Spinal cord (tissue), 10 donors: ENCODE results near the gene GNAI3. TPM values are rescaled to one million over a fixed set of nuclear protein-coding genes. Genes with fewer than 3 reads are reported as not detected.

Experiments
- DNase-seq, 6 donors: peaks; one replicate each; pipeline versions ENCODE4 v3.0.0 to v3.0.0-alpha.2; 2013 to 2015; ENCODE audit warnings: low spot score in 6 of 6, low read depth in 4 of 6
- H3K27ac ChIP-seq: one replicate; pipeline ENCODE4 v1.5.1; 2013; ENCODE audit warnings: low read depth, low read length, control low read depth
- H3K27me3 ChIP-seq: one replicate; pipeline ENCODE4 v1.6.1; 2013; ENCODE audit warnings: low read length; ENCODE audit not compliant: control insufficient read depth, insufficient read depth
- H3K36me3 ChIP-seq: one replicate; pipeline ENCODE4 v1.6.1; 2013; ENCODE audit warnings: low read length; ENCODE audit not compliant: control insufficient read depth, insufficient read depth
- H3K4me1 ChIP-seq: one replicate; pipeline ENCODE4 v1.6.1; 2013; ENCODE audit warnings: low read length; ENCODE audit not compliant: control insufficient read depth, insufficient read depth
- H3K4me3 ChIP-seq: one replicate; pipeline ENCODE4 v1.5.1; 2013; ENCODE audit warnings: low read depth, low read length, control low read depth
- H3K9me3 ChIP-seq: one replicate; pipeline ENCODE4 v1.6.1; 2013; ENCODE audit warnings: low read length; ENCODE audit not compliant: control insufficient read depth, insufficient read depth
- WGBS: methylation state at CpG from one replicate; pipeline ENCODE4 v1.1.5; 2013; ENCODE audit warnings: missing lambda C conversion rate; ENCODE audit not compliant: insufficient coverage; 5-methylcytosine and 5-hydroxymethylcytosine counted together
- polyA plus RNA-seq, 2 donors: library from polyadenylated mRNA; unstranded; fragments of 120-200 nt; gene quantifications; one replicate each; pipeline ENCODE4 v1.2.1, GENCODE V29; 2013; ENCODE audit not compliant: insufficient read length in 2 of 2
- total RNA-seq, 2 donors: library from RNA; depleted of rRNA in 1 of 2; stranded (reverse); fragments of 120-200 nt in 1 of 2; fragments of >200 nt in 1 of 2; gene quantifications; one replicate each; pipeline versions ENCODE4 v1.2.3 to v1.2.4, GENCODE V29; 2013 to 2014
- donor health status: healthy.

GNAI3 gene
- total and polyA plus RNA-seq, 4 donors: 8.4 to 13.0 (median 10.0) TPM

- H3K4me1 ChIP-seq: peaks cover 45% of the 10 kb centered on the region
These were observed 78.4 kb downstream of the GNAI3 start for GRCh38 chr1:109626682-109627408.

DNA sequence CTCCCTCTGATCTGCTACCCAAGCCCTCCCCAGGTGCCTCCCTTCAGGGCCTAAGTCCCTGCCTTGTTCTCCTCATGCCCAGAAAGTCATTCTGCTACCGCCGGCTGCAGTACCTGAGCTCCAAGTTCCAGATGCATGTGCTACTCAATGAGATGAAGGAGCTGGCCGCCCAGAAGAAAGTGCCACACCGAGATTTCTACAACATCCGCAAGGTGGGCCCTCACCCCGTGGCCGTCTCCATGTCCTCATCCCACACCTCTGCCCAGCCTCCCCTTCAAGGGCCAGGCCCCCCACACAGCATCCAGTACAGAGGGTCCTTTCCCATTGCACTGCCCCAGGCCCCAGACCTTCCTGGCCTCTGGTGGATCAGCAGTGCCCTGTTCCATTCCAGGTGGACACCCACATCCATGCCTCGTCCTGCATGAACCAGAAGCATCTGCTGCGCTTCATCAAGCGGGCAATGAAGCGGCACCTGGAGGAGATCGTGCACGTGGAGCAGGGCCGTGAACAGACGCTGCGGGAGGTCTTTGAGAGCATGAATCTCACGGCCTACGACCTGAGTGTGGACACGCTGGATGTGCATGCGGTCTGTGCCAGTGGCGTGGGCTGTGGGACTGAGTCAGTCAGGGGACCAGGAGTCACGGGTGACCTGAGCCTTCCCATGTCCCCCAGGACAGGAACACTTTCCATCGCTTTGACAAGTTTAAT is 79.4 kb downstream of the GNAI3 start:
- no peak overlapping the region for H3K4me3 ChIP-seq
- peaks cover 91% of the 10 kb centered on the region for H3K36me3 ChIP-seq
- H3K9me3 ChIP-seq: no peaks in the 10 kb centered on the region
- WGBS: 91% methylated on average over 22 of the region's 23 CpGs
- H3K4me1 ChIP-seq: peaks cover 45% of the 10 kb centered on the region
- H3K27ac ChIP-seq: no peak overlapping the region
- no peak for DNase-seq
- no peaks in the 10 kb centered on the region for H3K27me3 ChIP-seq

More at GRCh38 chr1:109626682-109627408, 78.4 kb downstream of the GNAI3 start:
- Histone ChIP-seq H3K4me3 (no peak overlapping the region), H3K27me3 (no peaks in the 10 kb centered on the region), H3K27ac (no peak overlapping the region), H3K36me3 (peaks cover 82% of the 10 kb centered on the region), H3K9me3 (no peaks in the 10 kb centered on the region)
- no peak for DNase-seq
- 97% methylated on average over 13 of the region's 21 CpGs for WGBS

GRCh38 chr1:109628540-109629321 is 80.3 kb downstream of the GNAI3 start:
- peaks cover 43% of the 10 kb centered on the region for H3K4me1 ChIP-seq
- peaks cover 88% of the 10 kb centered on the region for H3K36me3 ChIP-seq
- no peaks in the 10 kb centered on the region for H3K9me3 ChIP-seq
- no peaks in the 10 kb centered on the region for H3K27me3 ChIP-seq
- no peak overlapping the region for H3K4me3 ChIP-seq
- no peak overlapping the region for H3K27ac ChIP-seq
- no peak for DNase-seq
- 92% methylated on average over 23 of the region's 23 CpGs for WGBS

DNA sequence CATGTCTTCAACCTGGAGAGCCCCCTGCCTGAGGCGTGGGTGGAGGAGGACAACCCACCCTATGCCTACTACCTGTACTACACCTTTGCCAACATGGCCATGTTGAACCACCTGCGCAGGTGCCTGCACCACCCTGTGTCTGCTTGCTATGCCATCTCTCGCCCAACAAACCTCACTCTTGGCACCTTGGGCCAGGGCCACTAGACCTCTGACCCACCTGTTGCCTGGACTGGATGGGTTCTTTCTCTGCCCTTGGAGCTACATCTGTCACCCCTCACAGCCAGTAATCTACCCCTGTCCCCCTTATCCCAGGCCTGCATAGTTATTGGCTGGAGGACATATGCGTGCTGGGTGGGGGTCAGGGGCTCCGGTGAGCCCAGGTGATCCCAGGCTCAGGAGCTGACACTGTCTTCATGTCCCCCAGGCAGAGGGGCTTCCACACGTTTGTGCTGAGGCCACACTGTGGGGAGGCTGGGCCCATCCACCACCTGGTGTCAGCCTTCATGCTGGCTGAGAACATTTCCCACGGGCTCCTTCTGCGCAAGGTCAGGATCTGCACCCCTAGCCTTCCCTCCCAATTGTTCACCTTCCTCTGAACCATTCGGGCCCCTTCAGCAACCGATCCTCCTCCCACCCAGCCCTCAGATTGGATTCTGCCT is 81.1 kb downstream of the GNAI3 start:
- no peaks in the 10 kb centered on the region for H3K9me3 ChIP-seq
- peaks cover 35% of the 10 kb centered on the region for H3K4me1 ChIP-seq
- no peak overlapping the region for H3K4me3 ChIP-seq
- DNase-seq: no peak
- peaks cover 82% of the 10 kb centered on the region for H3K36me3 ChIP-seq
- no peaks in the 10 kb centered on the region for H3K27me3 ChIP-seq
- H3K27ac ChIP-seq: no peak overlapping the region
- 86% methylated on average over 10 of the region's 10 CpGs for WGBS

DNA sequence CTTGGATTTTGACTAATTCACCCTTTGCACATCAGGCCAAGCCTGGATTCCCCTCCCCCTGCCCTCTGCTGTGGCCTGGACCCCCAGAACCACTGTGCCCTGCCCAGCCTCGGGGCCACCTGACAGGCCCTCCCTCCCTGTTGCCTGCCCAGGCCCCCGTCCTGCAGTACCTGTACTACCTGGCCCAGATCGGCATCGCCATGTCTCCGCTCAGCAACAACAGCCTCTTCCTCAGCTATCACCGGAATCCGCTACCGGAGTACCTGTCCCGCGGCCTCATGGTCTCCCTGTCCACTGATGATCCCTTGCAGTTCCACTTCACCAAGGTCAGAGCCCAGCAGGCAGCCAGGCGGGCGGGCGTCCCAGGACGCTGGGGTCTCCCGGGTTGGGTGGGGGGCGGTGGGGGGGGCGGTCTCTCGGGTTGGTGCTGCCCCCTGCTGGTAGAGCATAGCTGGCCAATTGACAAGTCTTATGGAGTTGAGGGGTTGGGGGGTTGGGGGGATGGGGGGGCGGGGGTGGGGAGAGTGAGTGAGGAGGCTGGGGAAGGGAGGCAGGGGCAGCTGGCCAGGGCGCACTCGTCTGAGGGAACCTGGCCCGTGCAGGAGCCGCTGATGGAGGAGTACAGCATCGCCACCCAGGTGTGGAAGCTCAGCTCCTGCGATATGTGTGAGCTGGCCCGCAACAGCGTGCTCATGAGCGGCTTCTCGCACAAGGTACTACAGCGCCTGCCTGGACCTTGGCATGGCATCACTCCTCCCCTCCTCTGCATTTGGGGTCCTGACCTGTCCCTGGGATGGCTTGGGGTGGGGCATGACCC is 81.9 kb downstream of the GNAI3 start:
- Histone ChIP-seq H3K4me3 (no peak overlapping the region), H3K9me3 (no peaks in the 10 kb centered on the region), H3K4me1 (peaks cover 27% of the 10 kb centered on the region), H3K27me3 (no peaks in the 10 kb centered on the region), H3K27ac (no peak overlapping the region), H3K36me3 (peaks cover 79% of the 10 kb centered on the region)
- DNase-seq: no peak
- 88% methylated on average over 21 of the region's 30 CpGs for WGBS

DNA sequence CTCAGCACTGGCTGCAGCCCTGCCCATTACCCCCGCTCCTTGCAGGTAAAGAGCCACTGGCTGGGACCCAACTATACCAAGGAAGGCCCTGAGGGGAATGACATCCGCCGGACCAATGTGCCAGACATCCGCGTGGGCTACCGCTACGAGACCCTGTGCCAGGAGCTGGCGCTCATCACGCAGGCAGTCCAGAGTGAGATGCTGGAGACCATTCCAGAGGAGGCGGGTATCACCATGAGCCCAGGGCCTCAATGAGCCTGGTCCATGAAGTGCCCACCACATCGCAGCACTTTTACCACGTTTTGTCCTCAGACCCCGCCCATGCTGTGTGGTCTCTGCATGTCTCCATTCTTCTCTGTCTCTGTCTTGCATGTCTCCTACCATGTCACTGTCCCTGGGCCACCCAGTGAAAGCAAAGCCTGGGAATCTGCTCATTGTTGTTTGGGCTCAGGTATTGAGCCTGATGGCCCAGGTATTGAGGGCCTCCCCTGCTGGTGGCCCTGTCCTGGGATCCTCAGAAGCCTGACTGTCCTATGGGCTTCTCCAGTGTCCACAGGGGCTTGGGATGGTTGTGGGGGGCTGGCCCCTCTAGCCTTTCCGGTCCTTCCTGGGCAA is 82.6 kb downstream of the GNAI3 start:
- Histone ChIP-seq H3K9me3 (no peaks in the 10 kb centered on the region), H3K27ac (no peak overlapping the region), H3K27me3 (no peaks in the 10 kb centered on the region), H3K4me1 (peaks cover 23% of the 10 kb centered on the region), H3K36me3 (peaks cover 72% of the 10 kb centered on the region), H3K4me3 (no peak overlapping the region)
- DNase-seq: no peak
- WGBS: 95% methylated on average over 14 of the region's 14 CpGs

DNA sequence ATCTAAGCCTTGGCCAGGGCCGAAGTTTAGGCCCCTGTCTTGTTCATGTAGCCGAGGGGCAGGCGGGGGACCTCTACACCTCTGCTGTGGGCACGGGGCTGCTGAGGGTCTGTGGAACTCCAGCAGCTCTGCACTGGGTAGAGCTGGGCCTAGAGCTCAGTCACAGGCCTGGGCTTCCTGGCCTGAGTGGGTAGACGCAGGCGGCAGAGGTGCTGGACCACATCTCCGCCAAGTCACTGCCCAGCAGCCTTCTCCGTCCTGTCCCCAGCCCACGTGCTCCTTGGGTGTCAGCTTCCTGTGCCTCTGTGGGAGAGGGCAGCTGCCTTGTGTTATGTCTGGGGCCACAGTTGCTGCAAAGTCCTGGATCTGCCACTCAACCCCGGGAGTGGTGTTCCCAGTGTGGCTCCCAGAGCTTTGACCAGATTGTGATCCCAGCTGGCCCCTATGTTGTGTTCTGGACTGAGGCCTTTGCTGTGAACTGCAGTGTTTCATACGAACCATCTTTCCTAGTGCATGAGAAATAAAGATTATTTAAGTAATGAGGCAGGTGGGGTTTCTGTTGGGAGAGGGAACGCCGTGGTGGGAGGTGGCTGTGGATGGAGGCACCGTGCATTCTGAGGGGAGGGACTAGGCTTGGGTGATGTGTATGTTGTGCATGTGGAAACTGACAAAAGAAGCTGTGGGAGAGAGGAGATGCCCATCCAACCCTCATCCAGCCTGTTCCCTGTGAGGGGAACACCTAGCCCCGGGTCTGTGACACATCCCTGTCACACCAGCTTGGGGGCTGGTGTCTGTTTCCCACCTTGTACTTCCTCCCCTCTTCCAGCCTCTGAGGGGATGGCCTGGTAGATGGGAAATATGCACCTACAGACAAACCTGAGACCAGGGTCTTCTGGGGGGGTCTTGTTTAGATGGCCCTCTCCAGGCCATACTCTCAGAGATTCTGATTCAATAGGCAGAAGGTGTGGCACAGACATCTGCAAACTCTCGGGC is 83.4 kb downstream of the GNAI3 start:
- H3K36me3 ChIP-seq: peaks cover 64% of the 10 kb centered on the region
- WGBS: 86% methylated on average over 12 of the region's 16 CpGs
- no peaks in the 10 kb centered on the region for H3K9me3 ChIP-seq
- H3K27me3 ChIP-seq: no peaks in the 10 kb centered on the region
- no peak overlapping the region for H3K4me3 ChIP-seq
- no peak for DNase-seq
- peaks cover 23% of the 10 kb centered on the region for H3K4me1 ChIP-seq
- peak overlapping the region; percentile 55 for H3K27ac ChIP-seq
